ENCODE data around the gene SMIM14.

GRCh38 chr4:39524161-39524957 lies 114.3 kb downstream of the SMIM14 start:
- TF ChIP-seq CTCF (IDR thresholded peaks at IDR 0.05) (no peak), POLR2AphosphoS5 (IDR thresholded peaks at IDR 0.05; ENCODE audit: low read depth, low read length) (no peak), SIN3A (IDR thresholded peaks at IDR 0.05; ENCODE audit: borderline replicate concordance, insufficient read depth, low read depth, low read length) (no peak)
- TF ChIP-seq, protein P1, sequence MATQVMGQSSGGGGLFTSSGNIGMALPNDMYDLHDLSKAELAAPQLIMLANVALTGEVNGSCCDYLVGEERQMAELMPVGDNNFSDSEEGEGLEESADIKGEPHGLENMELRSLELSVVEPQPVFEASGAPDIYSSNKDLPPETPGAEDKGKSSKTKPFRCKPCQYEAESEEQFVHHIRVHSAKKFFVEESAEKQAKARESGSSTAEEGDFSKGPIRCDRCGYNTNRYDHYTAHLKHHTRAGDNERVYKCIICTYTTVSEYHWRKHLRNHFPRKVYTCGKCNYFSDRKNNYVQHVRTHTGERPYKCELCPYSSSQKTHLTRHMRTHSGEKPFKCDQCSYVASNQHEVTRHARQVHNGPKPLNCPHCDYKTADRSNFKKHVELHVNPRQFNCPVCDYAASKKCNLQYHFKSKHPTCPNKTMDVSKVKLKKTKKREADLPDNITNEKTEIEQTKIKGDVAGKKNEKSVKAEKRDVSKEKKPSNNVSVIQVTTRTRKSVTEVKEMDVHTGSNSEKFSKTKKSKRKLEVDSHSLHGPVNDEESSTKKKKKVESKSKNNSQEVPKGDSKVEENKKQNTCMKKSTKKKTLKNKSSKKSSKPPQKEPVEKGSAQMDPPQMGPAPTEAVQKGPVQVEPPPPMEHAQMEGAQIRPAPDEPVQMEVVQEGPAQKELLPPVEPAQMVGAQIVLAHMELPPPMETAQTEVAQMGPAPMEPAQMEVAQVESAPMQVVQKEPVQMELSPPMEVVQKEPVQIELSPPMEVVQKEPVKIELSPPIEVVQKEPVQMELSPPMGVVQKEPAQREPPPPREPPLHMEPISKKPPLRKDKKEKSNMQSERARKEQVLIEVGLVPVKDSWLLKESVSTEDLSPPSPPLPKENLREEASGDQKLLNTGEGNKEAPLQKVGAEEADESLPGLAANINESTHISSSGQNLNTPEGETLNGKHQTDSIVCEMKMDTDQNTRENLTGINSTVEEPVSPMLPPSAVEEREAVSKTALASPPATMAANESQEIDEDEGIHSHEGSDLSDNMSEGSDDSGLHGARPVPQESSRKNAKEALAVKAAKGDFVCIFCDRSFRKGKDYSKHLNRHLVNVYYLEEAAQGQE (IDR thresholded peaks at IDR 0.05; ENCODE audit: insufficient read depth in 1 of 2, low read depth in 2 of 2, low read length in 1 of 2): no peak
